ENCODE results near the gene JTB.

Gene JTB

GRCh38 chr1:153932156-153933131 lies 45.0 kb downstream of the JTB start:
- DNase-seq (ENCODE audit: low read depth): no peak

DNA sequence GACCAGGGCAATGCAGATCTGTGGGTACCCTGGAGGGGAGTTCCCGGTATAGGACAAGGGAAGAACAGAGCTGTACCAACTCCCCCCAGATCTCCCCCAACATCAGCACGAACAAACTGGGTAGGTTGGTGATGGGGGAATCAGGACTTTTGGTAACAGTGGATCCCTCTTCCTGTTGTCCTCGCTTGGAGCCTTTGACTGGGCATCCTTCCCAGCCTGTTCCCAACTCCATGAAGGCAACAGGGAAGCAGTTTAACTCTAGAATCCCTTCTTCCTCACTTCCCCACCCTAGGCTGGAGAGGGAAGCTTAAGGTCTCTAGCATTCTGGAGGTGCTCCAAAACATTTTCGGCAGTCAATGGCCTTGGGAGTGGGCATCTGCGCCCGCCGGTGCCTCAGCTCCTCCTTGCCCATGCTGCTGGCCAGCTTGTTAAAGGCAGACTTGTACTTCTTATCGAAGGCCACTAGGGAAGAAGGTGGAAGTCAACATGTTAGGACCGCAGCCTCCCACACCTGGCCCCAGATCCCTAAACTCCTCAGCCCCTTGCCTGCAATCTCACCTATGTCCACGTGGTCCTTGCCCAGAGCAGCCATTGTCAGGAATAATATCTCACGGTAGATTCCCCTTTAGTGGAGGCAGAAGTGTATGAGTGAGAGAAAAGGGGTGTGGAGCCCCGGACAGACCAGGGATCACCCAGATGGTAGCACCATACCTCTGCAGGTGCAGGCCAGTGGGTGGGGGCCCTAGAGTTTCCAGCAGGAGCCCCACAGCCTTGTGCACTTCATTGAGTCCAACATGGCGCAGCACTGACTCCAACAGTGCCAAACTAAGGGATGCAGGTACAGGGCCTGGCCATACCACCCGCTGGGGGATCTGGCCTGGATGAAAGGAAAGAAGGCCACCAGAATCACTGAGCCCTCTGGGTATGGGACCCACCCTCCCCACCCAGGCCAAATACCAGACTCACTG lies 47.2 kb downstream of the JTB start:
- DNase-seq (ENCODE audit: low read depth): no peak

DNA sequence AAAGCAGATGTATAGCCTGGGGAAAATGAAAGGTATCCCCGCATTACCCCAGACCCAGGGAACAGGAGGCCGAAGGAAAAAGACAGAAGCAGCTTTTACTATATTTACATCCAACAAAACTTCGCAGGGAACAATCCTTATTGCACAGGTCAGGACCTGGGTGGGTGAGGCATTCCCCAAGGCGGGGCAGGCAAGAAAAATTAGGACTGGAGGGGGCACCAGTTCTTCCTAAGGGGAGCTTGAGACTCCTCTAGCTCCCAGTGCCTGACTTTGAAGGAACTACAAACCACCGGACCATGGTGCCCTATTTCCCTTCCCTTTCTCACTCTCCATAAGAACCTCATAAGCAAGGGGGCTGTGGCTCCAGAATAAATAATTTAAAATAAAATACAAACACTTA lies 48.0 kb downstream of the JTB start:
- no peak for DNase-seq (ENCODE audit: low read depth)

- DNase-seq (ENCODE audit: low read depth): no peak
Measured at GRCh38 chr1:153928791-153929341, 48.6 kb downstream of the JTB start.

- DNase-seq (ENCODE audit: low read depth): no peak
Measured at GRCh38 chr1:153928245-153928644, 49.2 kb downstream of the JTB start.

- DNase-seq (ENCODE audit: low read depth): no peak
Measured at GRCh38 chr1:153926405-153926804, 51.1 kb downstream of the JTB start.

Measured in stimulated activated CD8-positive, alpha-beta memory T cell treated with anti-CD3 and anti-CD28 coated beads, Interleukin-12 subunit alpha, Interleukin-12 subunit beta, amount 100 ng/mL, for 1 hour (primary cell).